DND-41 (cell line): ENCODE results near the gene BCR.
A peak's percentile ranks its signal among the peaks of the same experiment; 100 is the strongest.

Experiments used
- CTCF ChIP-seq: IDR thresholded peaks from 2 replicates; pipeline ENCODE4 v1.5.1; 2012; ENCODE audit warnings: borderline replicate concordance, low read length, moderate library complexity, mild to moderate bottlenecking; ENCODE audit not compliant: poor library complexity, severe bottlenecking; ENCODE audit errors: extremely low read depth
- EZH2 ChIP-seq: IDR thresholded peaks from 3 replicates; pipeline ENCODE4 v1.6.1; 2012; ENCODE audit warnings: borderline replicate concordance, low read depth, mild to moderate bottlenecking, moderate library complexity, low read length, inconsistent platforms; ENCODE audit not compliant: severe bottlenecking

GRCh38 chr22:23315341-23315917, 135.1 kb downstream of the BCR start:
- TF ChIP-seq EZH2, result no peak
- peak; percentile 67 for TF ChIP-seq CTCF
